SU-DHL-6 (cell line): Measurements from ENCODE around the gene ARHGAP6.

Experiments used
- EZH2phosphoT487 ChIP-seq: fragments of 200-600 bp; sonication (generic), shearing (Covaris generic); conservative IDR thresholded peaks from 2 replicates; pipeline ENCODE4 v1.6.1; 2018; ENCODE audit warnings: mild to moderate bottlenecking, antibody characterized with exemption, low read length, moderate library complexity, mixed read lengths
- TF ChIP-seq, protein P1 (sequence below): fragments of 200-600 bp; sonication (generic); IDR thresholded peaks from one replicate; pipeline ENCODE4 v1.5.1; 2017; ENCODE audit warnings: antibody characterized with exemption, mild to moderate bottlenecking, low read length, moderate library complexity; ENCODE audit not compliant: insufficient read depth, poor library complexity, severe bottlenecking

DNA sequence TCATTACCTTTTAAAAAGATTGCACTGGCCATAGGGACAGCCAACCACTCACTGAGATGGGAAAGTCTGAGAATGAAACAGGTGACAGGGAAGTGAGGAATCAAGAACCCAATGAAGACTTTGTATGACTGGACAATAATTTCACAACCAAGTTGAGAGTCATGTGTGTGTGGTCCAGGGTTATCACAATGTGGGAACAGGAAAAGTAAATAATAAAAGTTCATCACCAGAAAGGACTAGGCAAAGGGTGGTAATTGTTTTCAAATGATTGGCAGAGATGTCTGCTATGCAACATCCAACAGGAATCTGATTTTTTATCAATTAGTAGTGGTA is 243.2 kb downstream of the ARHGAP6 start:
- TF ChIP-seq, protein P1, sequence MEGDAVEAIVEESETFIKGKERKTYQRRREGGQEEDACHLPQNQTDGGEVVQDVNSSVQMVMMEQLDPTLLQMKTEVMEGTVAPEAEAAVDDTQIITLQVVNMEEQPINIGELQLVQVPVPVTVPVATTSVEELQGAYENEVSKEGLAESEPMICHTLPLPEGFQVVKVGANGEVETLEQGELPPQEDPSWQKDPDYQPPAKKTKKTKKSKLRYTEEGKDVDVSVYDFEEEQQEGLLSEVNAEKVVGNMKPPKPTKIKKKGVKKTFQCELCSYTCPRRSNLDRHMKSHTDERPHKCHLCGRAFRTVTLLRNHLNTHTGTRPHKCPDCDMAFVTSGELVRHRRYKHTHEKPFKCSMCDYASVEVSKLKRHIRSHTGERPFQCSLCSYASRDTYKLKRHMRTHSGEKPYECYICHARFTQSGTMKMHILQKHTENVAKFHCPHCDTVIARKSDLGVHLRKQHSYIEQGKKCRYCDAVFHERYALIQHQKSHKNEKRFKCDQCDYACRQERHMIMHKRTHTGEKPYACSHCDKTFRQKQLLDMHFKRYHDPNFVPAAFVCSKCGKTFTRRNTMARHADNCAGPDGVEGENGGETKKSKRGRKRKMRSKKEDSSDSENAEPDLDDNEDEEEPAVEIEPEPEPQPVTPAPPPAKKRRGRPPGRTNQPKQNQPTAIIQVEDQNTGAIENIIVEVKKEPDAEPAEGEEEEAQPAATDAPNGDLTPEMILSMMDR, result no peak
- TF ChIP-seq EZH2phosphoT487, result no peak
